SK-N-SH (cell line): ENCODE measurements around the gene MLLT10. TPM values are rescaled to one million over a fixed set of nuclear protein-coding genes. Genes with fewer than 3 reads are reported as not detected.

Experiments
- CTCF ChIA-PET: fragments of 300-600, 350-600 bp; formaldehyde crosslinking; extraction: SDS; loops from one replicate; lab custom pipeline; 2021; lab: Yijun Ruan, JAX
- POLR2A ChIA-PET: fragments of 350-600 bp; sonication (Branson Sonifier 250); formaldehyde crosslinking; extraction: SDS; loops from one replicate; lab custom pipeline; 2020; ENCODE audit warnings: antibody characterized with exemption, inconsistent platforms; lab: Yijun Ruan, JAX
- DNase-seq: peaks from one replicate; pipeline ENCODE4 v3.0.0; 2012
- H2AFZ ChIP-seq: fragments of 200-600 bp; sonication (generic); 2 replicates; pipeline ENCODE4 v1.8.1; 2016; ENCODE audit warnings: antibody characterized with exemption, mild to moderate bottlenecking, low read depth
- H3F3A ChIP-seq: fragments of 200-600 bp; sonication (generic); replicated peaks from 2 replicates; pipeline ENCODE3; 2016; ENCODE audit warnings: antibody characterized with exemption, mild to moderate bottlenecking; ENCODE audit not compliant: insufficient read depth
- H3K27ac ChIP-seq, 2 experiments: fragments of 200-500 bp in 1 of 2; fragments of 200-600 bp in 1 of 2; sonication (Bioruptor generic) in 1 of 2; sonication (generic), shearing (Covaris generic) in 1 of 2; 2 replicates each; pipeline versions ENCODE4 v1.5.1 to v1.6.1; 2014 to 2016; ENCODE audit warnings: low read depth in 2 of 2, inconsistent platforms in 1 of 2, low read length in 1 of 2, mild to moderate bottlenecking in 1 of 2, mixed read lengths in 1 of 2
- H3K27me3 ChIP-seq: fragments of 200-600 bp; sonication (generic), shearing (Covaris generic); 2 replicates; pipeline ENCODE4 v1.6.1; 2016; ENCODE audit warnings: mixed run types; ENCODE audit not compliant: insufficient read depth
- H3K36me3 ChIP-seq, 2 experiments: fragments of 200-500 bp in 1 of 2; fragments of 200-600 bp in 1 of 2; sonication (Bioruptor generic) in 1 of 2; sonication (generic) in 1 of 2; replicated peaks in 1 of 2; 2 replicates each; pipeline versions ENCODE3 to v1.5.1; 2014 to 2016; ENCODE audit warnings: low read length in 1 of 2, mild to moderate bottlenecking in 1 of 2; ENCODE audit not compliant: insufficient read depth in 2 of 2, control insufficient read depth in 1 of 2
- H3K4me1 ChIP-seq, 2 experiments: fragments of 200-500 bp in 1 of 2; fragments of 200-600 bp in 1 of 2; sonication (Bioruptor generic) in 1 of 2; sonication (generic), shearing (Covaris generic) in 1 of 2; 2 replicates each; pipeline versions ENCODE4 v1.5.1 to v1.6.1; 2014 to 2016; ENCODE audit warnings: low read depth in 1 of 2, low read length in 1 of 2, mixed run types in 1 of 2; ENCODE audit not compliant: insufficient read depth in 2 of 2, control insufficient read depth in 1 of 2
- H3K4me2 ChIP-seq: fragments of 200-600 bp; sonication (generic), shearing (Covaris generic); 2 replicates; pipeline ENCODE4 v1.6.1; 2017; ENCODE audit warnings: mixed run types
- H3K4me3 ChIP-seq, 2 experiments: fragments of 200-500 bp in 1 of 2; fragments of 200-600 bp in 1 of 2; sonication (Bioruptor generic) in 1 of 2; sonication (generic), shearing (Covaris generic) in 1 of 2; 2 replicates each; pipeline versions ENCODE4 v1.5.1 to v1.8.1; 2014 to 2016; ENCODE audit warnings: low read depth in 2 of 2, inconsistent platforms in 1 of 2, low read length in 1 of 2, mild to moderate bottlenecking in 1 of 2, mixed read lengths in 1 of 2, moderate library complexity in 1 of 2
- H3K79me2 ChIP-seq: fragments of 200-600 bp; sonication (generic); 2 replicates; pipeline ENCODE4 v1.8.1; 2017; ENCODE audit warnings: mild to moderate bottlenecking; ENCODE audit not compliant: insufficient read depth
- H3K9ac ChIP-seq: fragments of 200-600 bp; sonication (generic); 2 replicates; pipeline ENCODE4 v1.6.1; 2017; ENCODE audit warnings: mixed run types
- H3K9me2 ChIP-seq: fragments of 200-600 bp; sonication (generic); 2 replicates; pipeline ENCODE4 v1.6.1; 2017; ENCODE audit warnings: mixed run types
- H3K9me3 ChIP-seq: fragments of 200-600 bp; sonication (generic); 2 replicates; pipeline ENCODE4 v1.6.1; 2017; ENCODE audit warnings: mixed run types, mild to moderate bottlenecking, moderate library complexity
- H4K20me1 ChIP-seq: fragments of 200-600 bp; sonication (generic); 2 replicates; pipeline ENCODE4 v1.6.1; 2017; ENCODE audit warnings: mild to moderate bottlenecking, mixed run types; ENCODE audit not compliant: insufficient read depth
- CHD2 ChIP-seq: fragments of 150-350 bp; IDR thresholded peaks from 2 replicates; pipeline ENCODE4 v1.6.1; 2018; ENCODE audit warnings: low read length; ENCODE audit not compliant: partially characterized antibody
- ELF1 ChIP-seq: IDR thresholded peaks from 2 replicates; pipeline ENCODE4 v1.4.0; 2012
- EP300 ChIP-seq, 2 experiments: IDR thresholded peaks; 2 replicates each; pipeline versions ENCODE4 v1.4.0 to v1.6.1; 2012; ENCODE audit warnings: borderline replicate concordance in 1 of 2, low read depth in 1 of 2, low read length in 1 of 2
- FOXJ3 ChIP-seq: sonication (generic); formaldehyde crosslinking; IDR thresholded peaks from 2 replicates; pipeline ENCODE4 v1.5.1; 2020; ENCODE audit warnings: mild to moderate bottlenecking, missing genetic modification reagents
- GABPA ChIP-seq: IDR thresholded peaks from 2 replicates; pipeline ENCODE4 v1.4.0; 2012; ENCODE audit warnings: low read depth, mild to moderate bottlenecking
- JUND ChIP-seq: IDR thresholded peaks from 2 replicates; pipeline ENCODE4 v1.4.0; 2012
- POLR2AphosphoS5 ChIP-seq: IDR thresholded peaks from 2 replicates; pipeline ENCODE4 v1.6.1; 2012; ENCODE audit warnings: low read depth, low read length
- RCOR1 ChIP-seq: fragments of 150-350 bp; IDR thresholded peaks from 2 replicates; pipeline ENCODE4 v1.6.1; 2017; ENCODE audit warnings: antibody characterized with exemption, low read length
- RFX5 ChIP-seq: IDR thresholded peaks from 2 replicates; pipeline ENCODE4 v1.6.1; 2012; ENCODE audit warnings: mild to moderate bottlenecking, improper control_type of control experiment, low read length
- TCF12 ChIP-seq: IDR thresholded peaks from 2 replicates; pipeline ENCODE4 v1.4.0; 2012
- TEAD4 ChIP-seq: IDR thresholded peaks from 2 replicates; pipeline ENCODE4 v1.4.0; 2012; ENCODE audit warnings: mild to moderate bottlenecking, borderline replicate concordance; ENCODE audit not compliant: insufficient read depth
- YY1 ChIP-seq: IDR thresholded peaks from 2 replicates; pipeline ENCODE4 v1.4.0; 2012; ENCODE audit warnings: low read depth, mild to moderate bottlenecking
- WGBS: methylation state at CpG from one replicate; pipeline ENCODE4 v1.1.6; 2017; ENCODE audit warnings: low lambda C conversion rate; 5-methylcytosine and 5-hydroxymethylcytosine counted together
- polyA plus RNA-seq, 3 experiments: library from polyadenylated mRNA; depleted of rRNA; stranded (reverse); fragments of >200 nt; gene quantifications; 2 replicates each; pipeline ENCODE4 v1.2.3, GENCODE V29; 2012
- TF ChIP-seq, protein P1 (sequence below): IDR thresholded peaks from 2 replicates; pipeline ENCODE4 v1.6.1; 2012; ENCODE audit warnings: mild to moderate bottlenecking, low read depth, low read length, moderate library complexity
- TF ChIP-seq, protein P2 (sequence below): fragments of 150-350 bp; IDR thresholded peaks from 2 replicates; pipeline ENCODE4 v1.6.1; 2016; ENCODE audit warnings: mild to moderate bottlenecking, low read depth, low read length
- TF ChIP-seq, protein P3 (sequence below): fragments of 200-600 bp; sonication (generic); IDR thresholded peaks from 2 replicates; pipeline ENCODE4 v1.6.1; 2017; ENCODE audit warnings: antibody characterized with exemption, mild to moderate bottlenecking, moderate library complexity
- TF ChIP-seq, protein P4 (sequence below): IDR thresholded peaks from 2 replicates; pipeline ENCODE4 v1.4.0; 2012; ENCODE audit warnings: low read depth, borderline replicate concordance
- TF ChIP-seq, protein P5 (sequence below): fragments of 150-350 bp; IDR thresholded peaks from 2 replicates; pipeline ENCODE4 v1.6.1; 2017; ENCODE audit warnings: antibody characterized with exemption, low read length, low read depth, borderline replicate concordance

MLLT10 gene
- polyA plus RNA-seq, 1 of the 3 experiments (the other 2 are of a cell fraction): 26.0 TPM

DNA sequence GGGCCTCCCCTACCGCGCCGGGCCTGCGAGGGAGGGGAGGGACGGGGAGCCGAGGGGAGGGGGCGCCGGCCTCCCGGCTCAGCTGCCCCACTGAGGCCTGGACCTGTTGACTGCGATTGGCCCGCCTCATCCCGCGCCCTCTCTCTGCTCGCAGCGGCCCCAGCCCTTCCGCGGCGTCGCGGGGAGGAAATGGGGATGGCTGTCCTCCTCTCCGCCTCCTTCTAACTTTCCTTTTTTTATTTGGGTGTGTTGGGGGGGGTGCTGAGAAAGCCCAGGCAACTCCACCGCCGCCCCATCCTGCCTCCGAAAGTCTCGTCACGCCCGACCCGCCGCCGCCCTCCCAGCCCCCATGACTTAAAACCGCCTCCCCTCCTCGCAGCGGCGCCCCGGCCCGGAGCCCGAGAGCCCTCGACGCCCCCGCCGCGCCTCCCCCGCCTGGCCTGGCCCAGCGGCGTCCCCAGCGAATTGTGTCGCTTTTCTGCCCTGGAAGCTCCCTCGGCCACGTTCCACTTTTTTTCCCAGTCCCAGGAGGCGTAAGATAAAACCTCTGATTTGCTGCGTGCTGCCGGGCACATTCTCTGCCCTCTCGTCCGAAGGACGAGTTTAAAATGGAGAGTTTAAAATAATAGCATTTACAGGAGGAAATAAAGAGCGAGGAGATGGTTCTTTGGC lies 7.7 kb upstream of the MLLT10 start (continued):
- TF ChIP-seq, protein P1, sequence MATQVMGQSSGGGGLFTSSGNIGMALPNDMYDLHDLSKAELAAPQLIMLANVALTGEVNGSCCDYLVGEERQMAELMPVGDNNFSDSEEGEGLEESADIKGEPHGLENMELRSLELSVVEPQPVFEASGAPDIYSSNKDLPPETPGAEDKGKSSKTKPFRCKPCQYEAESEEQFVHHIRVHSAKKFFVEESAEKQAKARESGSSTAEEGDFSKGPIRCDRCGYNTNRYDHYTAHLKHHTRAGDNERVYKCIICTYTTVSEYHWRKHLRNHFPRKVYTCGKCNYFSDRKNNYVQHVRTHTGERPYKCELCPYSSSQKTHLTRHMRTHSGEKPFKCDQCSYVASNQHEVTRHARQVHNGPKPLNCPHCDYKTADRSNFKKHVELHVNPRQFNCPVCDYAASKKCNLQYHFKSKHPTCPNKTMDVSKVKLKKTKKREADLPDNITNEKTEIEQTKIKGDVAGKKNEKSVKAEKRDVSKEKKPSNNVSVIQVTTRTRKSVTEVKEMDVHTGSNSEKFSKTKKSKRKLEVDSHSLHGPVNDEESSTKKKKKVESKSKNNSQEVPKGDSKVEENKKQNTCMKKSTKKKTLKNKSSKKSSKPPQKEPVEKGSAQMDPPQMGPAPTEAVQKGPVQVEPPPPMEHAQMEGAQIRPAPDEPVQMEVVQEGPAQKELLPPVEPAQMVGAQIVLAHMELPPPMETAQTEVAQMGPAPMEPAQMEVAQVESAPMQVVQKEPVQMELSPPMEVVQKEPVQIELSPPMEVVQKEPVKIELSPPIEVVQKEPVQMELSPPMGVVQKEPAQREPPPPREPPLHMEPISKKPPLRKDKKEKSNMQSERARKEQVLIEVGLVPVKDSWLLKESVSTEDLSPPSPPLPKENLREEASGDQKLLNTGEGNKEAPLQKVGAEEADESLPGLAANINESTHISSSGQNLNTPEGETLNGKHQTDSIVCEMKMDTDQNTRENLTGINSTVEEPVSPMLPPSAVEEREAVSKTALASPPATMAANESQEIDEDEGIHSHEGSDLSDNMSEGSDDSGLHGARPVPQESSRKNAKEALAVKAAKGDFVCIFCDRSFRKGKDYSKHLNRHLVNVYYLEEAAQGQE: no peak
- no peak for TF ChIP-seq CHD2
- no peak for TF ChIP-seq RCOR1
- TF ChIP-seq ELF1: no peak
- TF ChIP-seq, protein P2, sequence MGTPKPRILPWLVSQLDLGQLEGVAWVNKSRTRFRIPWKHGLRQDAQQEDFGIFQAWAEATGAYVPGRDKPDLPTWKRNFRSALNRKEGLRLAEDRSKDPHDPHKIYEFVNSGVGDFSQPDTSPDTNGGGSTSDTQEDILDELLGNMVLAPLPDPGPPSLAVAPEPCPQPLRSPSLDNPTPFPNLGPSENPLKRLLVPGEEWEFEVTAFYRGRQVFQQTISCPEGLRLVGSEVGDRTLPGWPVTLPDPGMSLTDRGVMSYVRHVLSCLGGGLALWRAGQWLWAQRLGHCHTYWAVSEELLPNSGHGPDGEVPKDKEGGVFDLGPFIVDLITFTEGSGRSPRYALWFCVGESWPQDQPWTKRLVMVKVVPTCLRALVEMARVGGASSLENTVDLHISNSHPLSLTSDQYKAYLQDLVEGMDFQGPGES: no peak

DNA sequence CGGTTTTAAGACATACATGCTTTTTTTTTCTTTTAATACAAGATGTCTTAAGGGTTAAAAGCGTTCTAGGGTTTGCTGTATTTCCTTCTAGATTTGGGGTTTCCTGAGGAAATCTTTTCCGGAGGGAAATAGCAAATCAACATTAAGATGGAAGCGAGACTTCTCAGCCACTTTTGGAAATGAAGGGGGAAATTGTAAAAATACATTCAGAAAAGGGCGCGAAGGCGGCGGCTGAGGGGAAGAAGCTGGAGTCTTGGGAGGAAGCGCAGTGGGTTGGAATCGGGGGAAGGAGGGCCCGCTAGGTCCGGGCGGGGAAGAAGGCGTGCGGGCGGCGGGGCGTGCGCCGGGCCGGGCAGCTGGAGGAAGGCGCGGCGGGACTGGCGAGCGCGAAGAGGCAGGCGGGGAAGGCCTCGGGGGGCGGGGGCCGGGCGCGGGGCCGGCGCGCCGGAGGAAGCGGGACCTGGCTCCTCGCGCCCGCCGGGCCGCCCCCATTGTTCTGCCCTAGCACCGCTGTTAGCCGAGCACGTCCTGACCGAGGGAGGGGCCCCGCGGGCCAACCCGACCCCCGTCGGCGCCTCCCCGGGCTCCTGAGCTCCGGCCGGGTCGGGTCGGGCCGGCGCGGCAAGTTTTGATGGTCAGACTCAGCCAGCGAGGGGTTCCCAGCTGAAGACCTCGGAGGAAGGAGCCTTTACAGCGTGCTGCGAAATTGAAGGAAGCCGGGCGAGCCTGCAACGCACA lies 7.0 kb upstream of the MLLT10 start:
- Histone ChIP-seq H3K79me2 (peaks cover 32% of the 10 kb centered on the region), H3K9me2 (no peaks in the 10 kb centered on the region), H3K4me2 (peak overlapping the region; percentile 93), H3K4me3 (peak overlapping the region; percentile 70 to 76), H3K36me3 (no peaks in the 10 kb centered on the region), H3K4me1 (peaks cover 22 to 40% of the 10 kb centered on the region in 2 experiments; a peak in 3 of 4 replicates), H3K9ac (peak overlapping the region; percentile 94), H2AFZ (peak overlapping the region; percentile 25; the same call in 1 of the 2 replicates), H4K20me1 (no peaks in the 10 kb centered on the region), H3K9me3 (no peaks in the 10 kb centered on the region), H3F3A (peaks cover 48% of the 10 kb centered on the region), H3K27me3 (no peaks in the 10 kb centered on the region), H3K27ac (peak overlapping the region; percentile 98 to 99)
- peak; percentile 73 for DNase-seq
- under 1% methylated on average over 35 of the region's 68 CpGs for WGBS
- CTCF ChIA-PET: interaction anchor here (1.1 to 11.1 kb wide), 4 partner anchors 11 to 205 kb away, joined by 3 to 101 read pairs (median 7); no protein-coding TSS in a partner anchor
- POLR2A ChIA-PET: interaction anchor here (0.7 to 3.1 kb wide), 7 partner anchors 9 to 570 kb away, joined by 3 to 26 read pairs (median 12); no protein-coding TSS in a partner anchor
- no peak for TF ChIP-seq EP300 (IDR thresholded peaks at IDR 0.05; ENCODE audit: borderline replicate concordance in 1 of 2, low read depth in 1 of 2, low read length in 1 of 2)
- no peak for TF ChIP-seq GABPA
- no peak for TF ChIP-seq POLR2AphosphoS5
- peak; percentile 12; the same call in 1 of the 2 replicates for TF ChIP-seq YY1
- no peak for TF ChIP-seq JUND
- TF ChIP-seq, protein P3, sequence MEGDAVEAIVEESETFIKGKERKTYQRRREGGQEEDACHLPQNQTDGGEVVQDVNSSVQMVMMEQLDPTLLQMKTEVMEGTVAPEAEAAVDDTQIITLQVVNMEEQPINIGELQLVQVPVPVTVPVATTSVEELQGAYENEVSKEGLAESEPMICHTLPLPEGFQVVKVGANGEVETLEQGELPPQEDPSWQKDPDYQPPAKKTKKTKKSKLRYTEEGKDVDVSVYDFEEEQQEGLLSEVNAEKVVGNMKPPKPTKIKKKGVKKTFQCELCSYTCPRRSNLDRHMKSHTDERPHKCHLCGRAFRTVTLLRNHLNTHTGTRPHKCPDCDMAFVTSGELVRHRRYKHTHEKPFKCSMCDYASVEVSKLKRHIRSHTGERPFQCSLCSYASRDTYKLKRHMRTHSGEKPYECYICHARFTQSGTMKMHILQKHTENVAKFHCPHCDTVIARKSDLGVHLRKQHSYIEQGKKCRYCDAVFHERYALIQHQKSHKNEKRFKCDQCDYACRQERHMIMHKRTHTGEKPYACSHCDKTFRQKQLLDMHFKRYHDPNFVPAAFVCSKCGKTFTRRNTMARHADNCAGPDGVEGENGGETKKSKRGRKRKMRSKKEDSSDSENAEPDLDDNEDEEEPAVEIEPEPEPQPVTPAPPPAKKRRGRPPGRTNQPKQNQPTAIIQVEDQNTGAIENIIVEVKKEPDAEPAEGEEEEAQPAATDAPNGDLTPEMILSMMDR: no peak
- TF ChIP-seq ELF1: no peak
- TF ChIP-seq TCF12: no peak
- TF ChIP-seq, protein P4, sequence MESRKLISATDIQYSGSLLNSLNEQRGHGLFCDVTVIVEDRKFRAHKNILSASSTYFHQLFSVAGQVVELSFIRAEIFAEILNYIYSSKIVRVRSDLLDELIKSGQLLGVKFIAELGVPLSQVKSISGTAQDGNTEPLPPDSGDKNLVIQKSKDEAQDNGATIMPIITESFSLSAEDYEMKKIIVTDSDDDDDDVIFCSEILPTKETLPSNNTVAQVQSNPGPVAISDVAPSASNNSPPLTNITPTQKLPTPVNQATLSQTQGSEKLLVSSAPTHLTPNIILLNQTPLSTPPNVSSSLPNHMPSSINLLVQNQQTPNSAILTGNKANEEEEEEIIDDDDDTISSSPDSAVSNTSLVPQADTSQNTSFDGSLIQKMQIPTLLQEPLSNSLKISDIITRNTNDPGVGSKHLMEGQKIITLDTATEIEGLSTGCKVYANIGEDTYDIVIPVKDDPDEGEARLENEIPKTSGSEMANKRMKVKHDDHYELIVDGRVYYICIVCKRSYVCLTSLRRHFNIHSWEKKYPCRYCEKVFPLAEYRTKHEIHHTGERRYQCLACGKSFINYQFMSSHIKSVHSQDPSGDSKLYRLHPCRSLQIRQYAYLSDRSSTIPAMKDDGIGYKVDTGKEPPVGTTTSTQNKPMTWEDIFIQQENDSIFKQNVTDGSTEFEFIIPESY: no peak
- TF ChIP-seq, protein P2: no peak
- TF ChIP-seq, protein P5, sequence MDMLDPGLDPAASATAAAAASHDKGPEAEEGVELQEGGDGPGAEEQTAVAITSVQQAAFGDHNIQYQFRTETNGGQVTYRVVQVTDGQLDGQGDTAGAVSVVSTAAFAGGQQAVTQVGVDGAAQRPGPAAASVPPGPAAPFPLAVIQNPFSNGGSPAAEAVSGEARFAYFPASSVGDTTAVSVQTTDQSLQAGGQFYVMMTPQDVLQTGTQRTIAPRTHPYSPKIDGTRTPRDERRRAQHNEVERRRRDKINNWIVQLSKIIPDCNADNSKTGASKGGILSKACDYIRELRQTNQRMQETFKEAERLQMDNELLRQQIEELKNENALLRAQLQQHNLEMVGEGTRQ: no peak
- TF ChIP-seq RFX5: no peak
- TF ChIP-seq TEAD4: 0 out of 2 replicates have a peak, but pooled peaks have one; percentile 2
- no peak for TF ChIP-seq FOXJ3 (CRISPR knock-in tag)
